HFFc6 (cell line): ENCODE measurements around the gene D2HGDH. TPM values are rescaled to one million over a fixed set of nuclear protein-coding genes. Genes with fewer than 3 reads are reported as not detected.
"Not testable (repeated sequence)": the region's sequence is repeated elsewhere in the genome, so short reads cannot be mapped to it uniquely, and the experiment has no call there.

ENCODE experiments used
- DNase-seq: peaks from one replicate; pipeline ENCODE4 v3.0.0-alpha.2; 2018
- H3K27ac Mint-ChIP-seq: 2 replicates; pipeline ENCODE4 v1.8.0; 2020; ENCODE audit warnings: mild to moderate bottlenecking, mixed read lengths
- H3K27me3 Mint-ChIP-seq: 2 replicates; pipeline ENCODE4 v1.8.0; 2021; ENCODE audit warnings: mild to moderate bottlenecking, moderate library complexity, mixed read lengths; ENCODE audit not compliant: insufficient read depth
- H3K36me3 Mint-ChIP-seq: 2 replicates; pipeline ENCODE4 v1.8.0; 2021; ENCODE audit warnings: low read depth, mixed read lengths
- H3K4me1 Mint-ChIP-seq: 2 replicates; pipeline ENCODE4 v1.8.0; 2020; ENCODE audit warnings: low read depth, mixed read lengths
- H3K4me3 Mint-ChIP-seq: 2 replicates; pipeline ENCODE4 v1.8.0; 2020; ENCODE audit warnings: mild to moderate bottlenecking, moderate library complexity, mixed read lengths
- H3K9me3 Mint-ChIP-seq: 2 replicates; pipeline ENCODE4 v1.8.0; 2020; ENCODE audit warnings: mild to moderate bottlenecking, mixed read lengths
- total RNA-seq, 6 experiments: library from RNA; stranded (reverse); fragmentation: NEBNext Ultra II Directional; extraction: Animal tissue kit (Norgen Biotek cat#: 25700); gene quantifications; 2 replicates in 1 of 6; 3 replicates in 5 of 6; pipeline ENCODE4 v1.2.3, GENCODE V29; 2021
- TF ChIP-seq, protein P1 (sequence below): fragments of 200-600 bp; sonication (generic); IDR thresholded peaks from 2 replicates; pipeline ENCODE4 v1.5.0; 2021; ENCODE audit warnings: antibody characterized with exemption, mild to moderate bottlenecking

D2HGDH gene
- total RNA-seq, 6 experiments from 2014 or later: 14.0 to 21.6 (median 16.4) TPM

DNA sequence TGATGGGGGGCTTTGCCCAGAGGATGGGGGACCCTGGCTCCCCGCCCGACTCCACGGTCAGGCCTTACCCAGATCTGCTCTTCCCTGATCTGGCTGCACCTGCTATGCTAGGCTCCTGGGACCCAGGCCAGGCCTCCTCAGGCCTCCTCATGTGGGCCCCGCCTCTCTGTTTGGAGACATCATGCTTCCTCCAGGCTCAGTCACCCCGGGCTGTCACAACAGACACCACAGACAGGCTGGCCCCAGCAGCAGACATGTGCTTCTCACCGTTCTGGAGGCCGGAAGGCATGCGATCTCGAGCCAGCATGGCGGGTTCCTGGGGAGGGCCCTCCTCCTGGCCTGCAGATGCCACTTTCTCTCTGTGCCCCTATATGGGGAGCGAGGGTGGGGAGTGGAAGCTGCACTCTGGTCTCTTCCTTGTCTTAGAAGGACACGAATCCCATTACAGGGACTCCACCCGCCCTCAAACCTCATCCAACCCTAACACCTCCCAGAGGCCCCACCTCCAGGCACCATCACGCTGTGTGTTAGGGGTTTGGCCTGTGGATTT lies 63.7 kb downstream of the D2HGDH start:
- no peak for DNase-seq
- H3K4me1 Mint-ChIP-seq: no peaks in the 10 kb centered on the region
- H3K27ac Mint-ChIP-seq: no peak overlapping the region
- H3K4me3 Mint-ChIP-seq: no peak overlapping the region
- TF ChIP-seq, protein P1, sequence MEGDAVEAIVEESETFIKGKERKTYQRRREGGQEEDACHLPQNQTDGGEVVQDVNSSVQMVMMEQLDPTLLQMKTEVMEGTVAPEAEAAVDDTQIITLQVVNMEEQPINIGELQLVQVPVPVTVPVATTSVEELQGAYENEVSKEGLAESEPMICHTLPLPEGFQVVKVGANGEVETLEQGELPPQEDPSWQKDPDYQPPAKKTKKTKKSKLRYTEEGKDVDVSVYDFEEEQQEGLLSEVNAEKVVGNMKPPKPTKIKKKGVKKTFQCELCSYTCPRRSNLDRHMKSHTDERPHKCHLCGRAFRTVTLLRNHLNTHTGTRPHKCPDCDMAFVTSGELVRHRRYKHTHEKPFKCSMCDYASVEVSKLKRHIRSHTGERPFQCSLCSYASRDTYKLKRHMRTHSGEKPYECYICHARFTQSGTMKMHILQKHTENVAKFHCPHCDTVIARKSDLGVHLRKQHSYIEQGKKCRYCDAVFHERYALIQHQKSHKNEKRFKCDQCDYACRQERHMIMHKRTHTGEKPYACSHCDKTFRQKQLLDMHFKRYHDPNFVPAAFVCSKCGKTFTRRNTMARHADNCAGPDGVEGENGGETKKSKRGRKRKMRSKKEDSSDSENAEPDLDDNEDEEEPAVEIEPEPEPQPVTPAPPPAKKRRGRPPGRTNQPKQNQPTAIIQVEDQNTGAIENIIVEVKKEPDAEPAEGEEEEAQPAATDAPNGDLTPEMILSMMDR: no peak
- H3K27me3 Mint-ChIP-seq: peaks cover 16% of the 10 kb centered on the region
- no peaks in the 10 kb centered on the region for H3K36me3 Mint-ChIP-seq
- H3K9me3 Mint-ChIP-seq: no peaks in the 10 kb centered on the region

DNA sequence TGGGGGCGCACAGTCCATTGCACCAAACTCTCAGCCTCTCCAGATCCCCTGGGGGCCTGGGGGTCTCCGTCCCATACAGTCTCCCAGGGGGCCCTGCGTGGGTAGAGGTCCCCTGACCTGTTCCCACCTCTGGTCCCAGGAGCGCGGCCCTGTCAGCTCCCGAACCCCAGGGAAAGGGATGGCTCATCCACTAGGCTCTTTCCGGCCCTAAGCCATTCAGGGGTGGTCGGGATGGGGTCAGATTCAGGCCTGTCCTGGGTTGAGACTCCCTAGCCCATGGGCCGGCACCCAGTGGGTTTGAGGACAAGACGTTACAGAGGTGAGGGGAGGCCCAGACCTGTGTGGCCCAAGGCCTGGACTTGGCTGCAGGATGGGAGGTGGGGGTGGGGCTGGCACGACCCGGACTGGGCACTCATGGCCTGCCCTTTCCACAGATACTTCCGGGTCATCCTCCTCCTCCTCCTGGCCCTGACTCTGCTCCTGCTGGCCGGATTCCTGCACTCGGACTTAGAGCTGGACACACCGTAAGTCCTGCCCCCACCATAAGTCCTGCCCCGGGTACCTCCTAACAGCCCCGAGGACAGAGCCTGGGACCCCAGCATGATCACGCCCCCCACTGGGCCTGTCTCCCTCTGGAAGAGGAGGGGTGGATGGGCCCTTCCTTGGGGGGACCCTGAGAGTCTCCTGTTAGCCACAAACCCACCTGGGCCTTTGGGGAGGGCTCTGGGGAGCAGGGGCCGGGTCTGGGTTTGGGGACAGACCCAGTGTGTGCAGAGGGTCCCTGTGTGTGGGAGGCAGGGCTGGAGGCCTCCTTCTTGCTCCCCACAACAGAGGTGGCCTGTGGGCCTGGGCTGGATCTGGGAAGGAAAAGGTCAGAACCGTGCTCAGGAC lies 64.4 kb downstream of the D2HGDH start:
- no peak overlapping the region for H3K27ac Mint-ChIP-seq
- peaks cover 13% of the 10 kb centered on the region for H3K27me3 Mint-ChIP-seq

DNA sequence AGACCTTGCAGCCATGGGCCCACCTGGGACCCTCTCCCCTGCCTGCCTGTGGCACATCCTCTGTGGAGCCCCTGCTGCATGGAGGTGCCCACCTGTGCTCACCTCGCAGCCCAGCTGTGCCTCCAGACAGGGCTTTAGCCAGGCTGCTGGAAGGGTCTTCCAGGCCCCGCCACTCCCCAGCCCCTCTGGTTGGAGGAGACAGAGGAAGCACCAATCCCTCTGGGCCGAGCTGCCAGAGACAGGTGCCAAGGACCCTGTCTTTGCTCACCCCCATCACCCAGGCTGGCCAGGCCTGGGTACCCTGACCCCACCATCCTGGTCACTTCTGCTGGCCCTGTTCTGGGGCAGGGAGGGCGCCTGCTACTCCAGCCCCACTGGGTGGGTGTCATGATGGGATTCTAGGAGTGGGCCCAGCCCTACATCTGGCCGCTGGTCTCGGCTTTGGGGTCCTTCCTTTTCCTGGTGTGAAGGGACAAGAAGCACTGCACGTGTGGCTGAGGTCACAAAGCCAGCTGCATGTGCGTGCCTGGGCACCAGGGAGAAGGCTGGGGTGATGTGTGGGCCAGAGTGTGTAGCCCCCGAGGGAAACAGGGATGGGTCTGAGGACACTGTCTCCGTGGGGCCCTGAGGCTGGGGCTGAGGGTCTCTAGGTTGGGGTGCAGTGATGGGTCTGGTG lies 65.2 kb downstream of the D2HGDH start:
- H3K27me3 Mint-ChIP-seq: peaks cover 15% of the 10 kb centered on the region
- H3K4me3 Mint-ChIP-seq: no peak overlapping the region
- H3K27ac Mint-ChIP-seq: no peak overlapping the region

More for the DNA sequence above, 64.4 kb downstream of the D2HGDH start:
- no peaks in the 10 kb centered on the region for H3K4me1 Mint-ChIP-seq
- no peak overlapping the region for H3K4me3 Mint-ChIP-seq
- no peak for DNase-seq
- no peaks in the 10 kb centered on the region for H3K36me3 Mint-ChIP-seq
- no peaks in the 10 kb centered on the region for H3K9me3 Mint-ChIP-seq
- TF ChIP-seq, protein P1: no peak

DNA sequence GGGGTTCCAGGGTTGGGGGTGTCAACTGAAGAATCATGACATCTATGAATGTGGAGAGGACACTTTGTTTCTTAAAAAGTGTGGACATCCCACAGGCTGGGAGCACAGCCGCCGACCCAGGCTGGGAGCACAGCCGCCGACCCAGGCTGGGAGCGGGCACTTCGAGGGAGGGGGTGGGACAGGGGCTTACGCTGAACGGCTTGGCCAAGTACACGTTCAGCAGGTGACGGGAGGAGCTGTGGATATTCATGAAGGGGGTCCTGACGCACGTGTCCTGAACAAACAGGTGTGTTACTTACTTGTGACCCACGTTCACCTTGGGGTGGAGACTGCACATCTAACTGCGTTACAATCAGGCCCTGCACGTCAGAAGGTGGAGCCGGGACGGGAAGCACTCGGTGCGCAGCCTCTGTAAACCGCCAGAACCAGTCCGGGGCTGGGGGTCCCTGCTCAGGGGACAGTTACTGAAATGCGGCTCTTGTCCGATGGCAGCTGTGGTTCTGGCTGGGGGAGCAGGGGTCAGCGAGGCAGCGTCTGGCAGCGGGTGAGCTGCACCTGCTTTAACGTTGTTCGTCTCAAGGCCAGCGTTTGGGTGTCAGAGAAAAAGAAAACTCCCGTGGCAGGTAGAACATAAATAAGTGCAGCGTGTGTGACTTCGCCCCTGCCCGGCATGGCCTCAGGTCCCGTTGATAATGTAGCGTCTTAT lies 65.9 kb downstream of the D2HGDH start:
- not testable (repeated sequence) for H3K9me3 Mint-ChIP-seq, DNase-seq, H3K36me3 Mint-ChIP-seq, H3K4me1 Mint-ChIP-seq, H3K4me3 Mint-ChIP-seq, H3K27ac Mint-ChIP-seq
- H3K27me3 Mint-ChIP-seq: peaks cover 14% of the 10 kb centered on the region

More for the DNA sequence above, 65.2 kb downstream of the D2HGDH start:
- Mint-ChIP-seq H3K36me3 (no peaks in the 10 kb centered on the region), H3K4me1 (no peaks in the 10 kb centered on the region), H3K9me3 (no peaks in the 10 kb centered on the region)
- TF ChIP-seq, protein P1: no peak
- no peak for DNase-seq

DNA sequence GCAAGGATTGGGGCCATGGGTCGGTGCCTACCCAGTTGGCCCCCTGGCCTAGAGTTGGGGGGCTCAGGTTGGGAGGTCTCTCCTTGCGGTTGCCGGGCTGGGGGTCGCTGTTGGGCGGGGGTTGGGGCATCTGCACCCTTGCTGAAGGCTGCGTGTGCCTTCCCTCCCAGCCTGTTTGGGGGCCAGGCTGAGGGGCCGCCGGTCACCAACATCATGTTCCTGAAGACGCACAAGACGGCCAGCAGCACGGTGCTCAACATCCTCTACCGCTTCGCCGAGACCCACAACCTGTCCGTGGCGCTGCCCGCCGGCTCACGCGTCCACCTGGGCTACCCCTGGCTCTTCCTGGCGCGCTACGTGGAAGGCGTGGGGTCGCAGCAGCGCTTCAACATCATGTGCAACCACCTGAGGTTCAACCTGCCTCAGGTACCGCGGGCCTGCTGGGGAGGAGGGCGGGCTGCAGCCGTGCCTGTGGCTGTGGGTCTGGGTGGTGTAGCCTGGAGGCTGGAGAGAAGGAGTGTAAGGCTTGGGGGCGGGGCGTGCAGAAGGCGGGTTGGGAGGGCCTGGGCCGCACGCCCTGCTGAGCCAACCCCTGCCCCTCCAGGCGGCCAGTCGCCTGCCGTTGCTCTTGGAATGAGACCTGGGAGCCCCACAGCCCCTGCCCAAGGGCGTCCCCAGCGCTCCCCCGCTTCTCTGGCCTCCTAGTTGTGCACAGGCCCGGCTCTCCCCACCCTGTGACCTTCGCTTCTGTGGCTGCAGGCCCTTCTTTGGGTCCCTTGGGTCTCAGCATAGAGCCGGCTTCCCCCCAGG lies 67.4 kb downstream of the D2HGDH start:
- Mint-ChIP-seq H3K36me3 (no peaks in the 10 kb centered on the region), H3K4me3 (no peak overlapping the region), H3K4me1 (no peaks in the 10 kb centered on the region), H3K9me3 (no peaks in the 10 kb centered on the region), H3K27me3 (peaks cover 14% of the 10 kb centered on the region), H3K27ac (no peak overlapping the region)
- no peak for DNase-seq
- TF ChIP-seq, protein P1: no peak
